A673 (cell line): ENCODE data around the gene ICOS. TPM values are rescaled to one million over a fixed set of nuclear protein-coding genes. Genes with fewer than 3 reads are reported as not detected.

Source experiments
- BruUV-seq: library from RNA; stranded (reverse); fragments of 400-500 nt; replicated peaks from 2 replicates; lab custom pipeline; 2021; lab: Mats Ljungman, UMichigan
- CTCF ChIA-PET: fragments of 300-600 bp; sonication (Branson Sonifier 250); formaldehyde crosslinking; loops from one replicate; lab custom pipeline; 2022; ENCODE audit warnings: antibody characterized with exemption; lab: Charles Lee
- POLR2A ChIA-PET: fragments of 300-600 bp; sonication (Branson Sonifier 250); formaldehyde crosslinking; loops from one replicate; lab custom pipeline; 2022; ENCODE audit warnings: antibody characterized with exemption; ENCODE audit not compliant: low non-redundant PET; lab: Charles Lee
- DNase-seq: peaks from one replicate; pipeline ENCODE4 v3.0.0-alpha.2; 2015; ENCODE audit warnings: low spot score
- H3K27ac ChIP-seq: fragments of 200-600 bp; sonication (generic); 2 replicates; pipeline ENCODE4 v1.5.1; 2016; ENCODE audit warnings: mixed run types, low read depth, mild to moderate bottlenecking, mixed read lengths, antibody characterized with exemption, low read length; ENCODE audit not compliant: poor library complexity, severe bottlenecking
- H3K27me3 ChIP-seq: fragments of 200-600 bp; sonication (generic); replicated peaks from 2 replicates; pipeline ENCODE4 v1.6.1; 2017; ENCODE audit warnings: mixed run types, low read depth, mild to moderate bottlenecking, mixed read lengths, antibody characterized with exemption, low read length; ENCODE audit not compliant: insufficient read depth, poor library complexity
- H3K36me3 ChIP-seq: fragments of 200-600 bp; sonication (generic); 2 replicates; pipeline ENCODE4 v1.6.1; 2016; ENCODE audit warnings: mixed run types, mild to moderate bottlenecking, mixed read lengths, antibody characterized with exemption, low read length; ENCODE audit not compliant: insufficient read depth, poor library complexity, severe bottlenecking
- H3K4me1 ChIP-seq: fragments of 200-600 bp; sonication (generic); 2 replicates; pipeline ENCODE4 v1.6.1; 2017; ENCODE audit warnings: mixed run types, mild to moderate bottlenecking, mixed read lengths, antibody characterized with exemption, low read length; ENCODE audit not compliant: insufficient read depth, poor library complexity, severe bottlenecking
- H3K4me3 ChIP-seq: fragments of 200-600 bp; sonication (generic); 2 replicates; pipeline ENCODE4 v1.5.1; 2016; ENCODE audit warnings: low read depth, mixed run types, mild to moderate bottlenecking, mixed read lengths, low read length; ENCODE audit not compliant: poor library complexity, severe bottlenecking
- H3K9me3 ChIP-seq: fragments of 200-600 bp; sonication (generic); 2 replicates; pipeline ENCODE4 v1.6.1; 2016; ENCODE audit warnings: mixed run types, low read depth, mild to moderate bottlenecking, mixed read lengths, antibody characterized with exemption, low read length; ENCODE audit not compliant: poor library complexity, severe bottlenecking
- CTCF ChIP-seq: fragments of 300-800, 200-600 bp; sonication (generic); conservative IDR thresholded peaks from 2 replicates; pipeline ENCODE4 v1.5.1; 2017; ENCODE audit warnings: low read depth, mild to moderate bottlenecking, antibody characterized with exemption, low read length, moderate library complexity, mixed read lengths
- EZH2 ChIP-seq: fragments of 200-600 bp; sonication (generic); IDR thresholded peaks from 2 replicates; pipeline ENCODE4 v1.6.1; 2017; ENCODE audit warnings: borderline replicate concordance, low read depth, mild to moderate bottlenecking, mixed read lengths, antibody characterized with exemption, low read length; ENCODE audit not compliant: poor library complexity, severe bottlenecking
- intact Hi-C: fragments of 100-400 bp; cut with micrococcal nuclease; formaldehyde crosslinking; loops from one replicate; pipeline ENCODE4 v1.10.0; 2022; ENCODE audit not compliant: unreplicated experiment
- total RNA-seq: library from RNA; stranded (reverse); gene quantifications from 2 replicates; pipeline ENCODE4 v1.2.3, GENCODE V29; 2021

ICOS gene
- total RNA-seq, 1 experiment from 2014 or later = not detected

- no peaks in the 10 kb centered on the region for H3K9me3 ChIP-seq
- TF ChIP-seq EZH2 (no peak), CTCF (no peak)
- no peak for DNase-seq
- no peaks in the 10 kb centered on the region for H3K27me3 ChIP-seq
- no TSS peak for BruUV-seq
- ChIA-PET CTCF (no interaction called here), POLR2A (no interaction called here)
- no peak overlapping the region for H3K4me3 ChIP-seq
- no peaks in the 10 kb centered on the region for H3K36me3 ChIP-seq
- no peak overlapping the region for H3K27ac ChIP-seq
- intact Hi-C loops = no loop called here
- H3K4me1 ChIP-seq = no peaks in the 10 kb centered on the region
These were observed 63.3 kb downstream of the ICOS start for GRCh38 chr2:203999835-204000234.

- no TSS peak for BruUV-seq
- no peaks in the 10 kb centered on the region for H3K9me3 ChIP-seq
- no peaks in the 10 kb centered on the region for H3K4me1 ChIP-seq
- intact Hi-C loops = no loop called here
- no peak overlapping the region for H3K4me3 ChIP-seq
- ChIA-PET CTCF (no interaction called here), POLR2A (no interaction called here)
- H3K36me3 ChIP-seq = no peaks in the 10 kb centered on the region
- H3K27me3 ChIP-seq = no peaks in the 10 kb centered on the region
- DNase-seq = no peak
- TF ChIP-seq CTCF (no peak), EZH2 (no peak)
- H3K27ac ChIP-seq = no peak overlapping the region
These were observed 63.9 kb downstream of the ICOS start for GRCh38 chr2:204000446-204000845.

GRCh38 chr2:204003276-204003990, 66.9 kb downstream of the ICOS start:
- intact Hi-C loops = no loop called here
- no peaks in the 10 kb centered on the region for H3K27me3 ChIP-seq
- POLR2A ChIA-PET = no interaction called here
- H3K4me3 ChIP-seq = no peak overlapping the region
- no peak for DNase-seq
- no peaks in the 10 kb centered on the region for H3K9me3 ChIP-seq
- H3K27ac ChIP-seq = no peak overlapping the region
- CTCF ChIA-PET = no interaction called here
- no peaks in the 10 kb centered on the region for H3K4me1 ChIP-seq
- no peaks in the 10 kb centered on the region for H3K36me3 ChIP-seq
- no TSS peak for BruUV-seq
- no peak for TF ChIP-seq CTCF
